B cell (primary cell): ENCODE data around the gene CUL5. TPM values are rescaled to one million over a fixed set of nuclear protein-coding genes. Genes with fewer than 3 reads are reported as not detected.

ENCODE experiments used
- ATAC-seq: fragments of 200-7000 bp; cut with Tn5 transposase; one replicate; pipeline ENCODE4 v1.10.0; 2021; ENCODE audit warnings: low read depth, mild to moderate bottlenecking, moderate number of reproducible peaks, moderate library complexity
- CTCF ChIA-PET: fragments of 350-600 bp; sonication (Branson Sonifier 250); formaldehyde crosslinking; loops from one replicate; lab custom pipeline; 2021; ENCODE audit warnings: antibody characterized with exemption, inconsistent platforms; lab: Charles Lee
- POLR2A ChIA-PET: fragments of 350-600 bp; sonication (Branson Sonifier 250); formaldehyde crosslinking; loops from one replicate; lab custom pipeline; 2021; ENCODE audit warnings: antibody characterized with exemption; lab: Charles Lee
- DNase-seq: peaks from one replicate; pipeline ENCODE4 v3.0.0; 2013
- H2AFZ ChIP-seq: 2 replicates; pipeline ENCODE4 v1.6.1; 2012; ENCODE audit warnings: mild to moderate bottlenecking, low read depth, low read length; ENCODE audit not compliant: insufficient read depth, poor library complexity, severe bottlenecking
- H3K27ac ChIP-seq, 2 donors: 1 replicate in 1 of 2; 2 replicates in 1 of 2; pipeline ENCODE4 v1.5.1; 2012 to 2013; ENCODE audit warnings: low read length in 2 of 2, mild to moderate bottlenecking in 2 of 2, moderate library complexity in 1 of 2
- H3K27me3 ChIP-seq, 4 experiments: fragments of 200-600 bp in 1 of 4; sonication (generic) in 1 of 4; replicated peaks in 1 of 4; 1 replicate in 2 of 4; 2 replicates in 2 of 4; pipeline versions ENCODE4 v1.6.1 to v1.7.0; 2013 to 2016; ENCODE audit warnings: low read length in 3 of 4, mild to moderate bottlenecking in 2 of 4, mixed read lengths in 1 of 4, moderate library complexity in 1 of 4; ENCODE audit not compliant: insufficient read depth in 4 of 4, control insufficient read depth in 3 of 4; ENCODE audit errors: control extremely low read depth in 1 of 4
- H3K36me3 ChIP-seq, 2 experiments: replicated peaks in 1 of 2; 1 replicate in 1 of 2; 2 replicates in 1 of 2; pipeline versions ENCODE4 v1.6.1 to v1.7.1; 2013; ENCODE audit warnings: low read length in 1 of 2; ENCODE audit not compliant: insufficient read depth in 2 of 2, control insufficient read depth in 1 of 2; ENCODE audit errors: control extremely low read depth in 1 of 2, extremely low read depth in 1 of 2
- H3K4me1 ChIP-seq, 2 donors: fragments of 200-600 bp in 1 of 2; sonication (generic) in 1 of 2; 1 replicate in 1 of 2; 2 replicates in 1 of 2; pipeline versions ENCODE4 v1.5.1 to v1.6.1; 2013 to 2017; ENCODE audit warnings: low read length in 2 of 2; ENCODE audit not compliant: control insufficient read depth in 2 of 2, insufficient read depth in 2 of 2
- H3K4me2 ChIP-seq: replicated peaks from 2 replicates; pipeline ENCODE3; 2012; ENCODE audit warnings: mild to moderate bottlenecking, low read depth, low read length; ENCODE audit not compliant: poor library complexity, severe bottlenecking
- H3K4me3 ChIP-seq, 5 experiments: fragments of 200-600 bp in 1 of 5; sonication (generic) in 1 of 5; 1 replicate in 3 of 5; 2 replicates in 2 of 5; pipeline versions ENCODE4 v1.5.1 to v1.7.0; 2011 to 2016; ENCODE audit warnings: low read length in 4 of 5, mild to moderate bottlenecking in 4 of 5, low read depth in 2 of 5, control low read depth in 1 of 5, moderate library complexity in 1 of 5; ENCODE audit not compliant: insufficient read depth in 1 of 5; ENCODE audit errors: control extremely low read depth in 1 of 5, extremely low read depth in 1 of 5
- H3K79me2 ChIP-seq: fragments of 200-600 bp; sonication (generic); one replicate; pipeline ENCODE4 v1.6.0; 2016; ENCODE audit warnings: low read length; ENCODE audit not compliant: control insufficient read depth, insufficient read depth
- H3K9ac ChIP-seq: fragments of 200-600 bp; sonication (generic); 2 replicates; pipeline ENCODE4 v1.6.1; 2017; ENCODE audit warnings: mild to moderate bottlenecking, low read length, moderate library complexity
- H3K9me3 ChIP-seq, 3 donors: one replicate each; pipeline versions ENCODE4 v1.6.1 to v1.7.1; 2013; ENCODE audit warnings: low read length in 2 of 3; ENCODE audit not compliant: control insufficient read depth in 2 of 3, insufficient read depth in 1 of 3; ENCODE audit errors: control extremely low read depth in 1 of 3
- H4K20me1 ChIP-seq: 2 replicates; pipeline ENCODE4 v1.6.0; 2012; ENCODE audit warnings: mild to moderate bottlenecking, low read length; ENCODE audit not compliant: insufficient read depth, control insufficient read depth, poor library complexity, severe bottlenecking
- H3K27ac Mint-ChIP-seq: one replicate; pipeline ENCODE4 v1.8.0; 2021; ENCODE audit warnings: mixed read lengths
- H3K27me3 Mint-ChIP-seq: one replicate; pipeline ENCODE4 v1.8.0; 2021; ENCODE audit warnings: mixed read lengths
- H3K4me1 Mint-ChIP-seq: one replicate; pipeline ENCODE4 v1.8.0; 2021; ENCODE audit warnings: mixed read lengths
- H3K4me3 Mint-ChIP-seq: one replicate; pipeline ENCODE4 v1.8.0; 2021; ENCODE audit warnings: mixed read lengths
- H3K9me3 Mint-ChIP-seq: one replicate; pipeline ENCODE4 v1.8.0; 2022; ENCODE audit warnings: mixed read lengths; ENCODE audit not compliant: insufficient read depth
- CTCF ChIP-seq: fragments of 200-600 bp; IDR thresholded peaks from one replicate; pipeline ENCODE4 v1.8.0; 2022; ENCODE audit warnings: antibody characterized with exemption, mild to moderate bottlenecking
- EZH2 ChIP-seq: IDR thresholded peaks from 2 replicates; pipeline ENCODE4 v1.6.1; 2012; ENCODE audit warnings: borderline replicate concordance, low read depth, mild to moderate bottlenecking, moderate library complexity, low read length; ENCODE audit not compliant: insufficient read depth, poor library complexity, severe bottlenecking
- WGBS: methylation state at CpG from one replicate; pipeline ENCODE4 v1.1.5; 2013; ENCODE audit warnings: missing lambda C conversion rate; ENCODE audit not compliant: insufficient coverage; 5-methylcytosine and 5-hydroxymethylcytosine counted together
- intact Hi-C: fragments of 100-400 bp; cut with micrococcal nuclease; formaldehyde crosslinking; loops from one replicate; pipeline ENCODE4 v1.10.0; 2022
- polyA plus RNA-seq: library from polyadenylated mRNA; depleted of rRNA; stranded (reverse); fragments of >200 nt; gene quantifications from 2 replicates; pipeline ENCODE4 v1.2.3, GENCODE V29; 2012
- total RNA-seq, 2 donors: library from RNA; stranded (reverse); fragments of 120-200 nt in 1 of 2; gene quantifications; 1 replicate in 1 of 2; 2 replicates in 1 of 2; pipeline versions ENCODE4 v1.2.3 to v1.2.4, GENCODE V29; 2013 to 2022

The CUL5 gene
- total and polyA plus RNA-seq, 2 donors (not counting 1 experiment from before 2014, with no cell fraction given), result 29.4 to 44.1 TPM

- no peak overlapping the region for H3K9ac ChIP-seq
- POLR2A ChIA-PET, result no interaction called here
- H3K27ac Mint-ChIP-seq, result no peak overlapping the region
- DNase-seq, result no peak
- no peaks in the 10 kb centered on the region for H3K4me1 ChIP-seq
- no peak overlapping the region for H3K4me3 ChIP-seq
- H3K27me3 Mint-ChIP-seq, result no peaks in the 10 kb centered on the region
- H3K4me3 Mint-ChIP-seq, result no peak overlapping the region
- CTCF ChIA-PET, result no interaction called here
- no peak overlapping the region for H3K4me2 ChIP-seq
- H3K36me3 ChIP-seq, result no peaks in the 10 kb centered on the region
- TF ChIP-seq CTCF, result no peak
- no peak for TF ChIP-seq EZH2
- ATAC-seq, result no peak
- no peaks in the 10 kb centered on the region for H4K20me1 ChIP-seq
- H3K4me1 Mint-ChIP-seq, result no peaks in the 10 kb centered on the region
- intact Hi-C loops, result no loop called here
- H3K9me3 ChIP-seq, result no peaks in the 10 kb centered on the region
- H2AFZ ChIP-seq, result no peak overlapping the region
- H3K79me2 ChIP-seq, result no peaks in the 10 kb centered on the region
- no peaks in the 10 kb centered on the region for H3K9me3 Mint-ChIP-seq
- H3K27ac ChIP-seq, result no peak overlapping the region
- 77% methylated on average over 3 of the region's 3 CpGs for WGBS
- H3K27me3 ChIP-seq, result no peaks in the 10 kb centered on the region
These were observed 6.2 kb upstream of the CUL5 start for GRCh38 chr11:108002476-108002875.

GRCh38 chr11:108003623-108004022, 5.1 kb upstream of the CUL5 start:
- ChIA-PET POLR2A (no interaction called here), CTCF (no interaction called here)
- Mint-ChIP-seq H3K4me1 (peaks cover 7% of the 10 kb centered on the region), H3K27ac (no peak overlapping the region), H3K4me3 (no peak overlapping the region), H3K9me3 (no peaks in the 10 kb centered on the region), H3K27me3 (no peaks in the 10 kb centered on the region)
- Histone ChIP-seq H3K27ac (no peak overlapping the region), H3K79me2 (no peaks in the 10 kb centered on the region), H3K27me3 (no peaks in the 10 kb centered on the region), H3K4me1 (peaks cover 3 to 4% of the 10 kb centered on the region in 2 donors), H2AFZ (no peak overlapping the region), H3K9ac (no peak overlapping the region), H3K4me2 (no peak overlapping the region), H3K36me3 (no peaks in the 10 kb centered on the region), H4K20me1 (no peaks in the 10 kb centered on the region), H3K9me3 (no peaks in the 10 kb centered on the region), H3K4me3 (no peak overlapping the region)
- intact Hi-C loops, result no loop called here
- DNase-seq (no peak), ATAC-seq (no peak)
- no peak for TF ChIP-seq CTCF
- 88% methylated on average over 5 of the region's 5 CpGs for WGBS
